CMK (cell line): ENCODE results near the gene DNAJC27.

ENCODE experiments used
- DNase-seq: peaks from one replicate; pipeline ENCODE4 v3.0.0-alpha.2; 2010; ENCODE audit warnings: low read depth

DNAJC27 gene

DNA sequence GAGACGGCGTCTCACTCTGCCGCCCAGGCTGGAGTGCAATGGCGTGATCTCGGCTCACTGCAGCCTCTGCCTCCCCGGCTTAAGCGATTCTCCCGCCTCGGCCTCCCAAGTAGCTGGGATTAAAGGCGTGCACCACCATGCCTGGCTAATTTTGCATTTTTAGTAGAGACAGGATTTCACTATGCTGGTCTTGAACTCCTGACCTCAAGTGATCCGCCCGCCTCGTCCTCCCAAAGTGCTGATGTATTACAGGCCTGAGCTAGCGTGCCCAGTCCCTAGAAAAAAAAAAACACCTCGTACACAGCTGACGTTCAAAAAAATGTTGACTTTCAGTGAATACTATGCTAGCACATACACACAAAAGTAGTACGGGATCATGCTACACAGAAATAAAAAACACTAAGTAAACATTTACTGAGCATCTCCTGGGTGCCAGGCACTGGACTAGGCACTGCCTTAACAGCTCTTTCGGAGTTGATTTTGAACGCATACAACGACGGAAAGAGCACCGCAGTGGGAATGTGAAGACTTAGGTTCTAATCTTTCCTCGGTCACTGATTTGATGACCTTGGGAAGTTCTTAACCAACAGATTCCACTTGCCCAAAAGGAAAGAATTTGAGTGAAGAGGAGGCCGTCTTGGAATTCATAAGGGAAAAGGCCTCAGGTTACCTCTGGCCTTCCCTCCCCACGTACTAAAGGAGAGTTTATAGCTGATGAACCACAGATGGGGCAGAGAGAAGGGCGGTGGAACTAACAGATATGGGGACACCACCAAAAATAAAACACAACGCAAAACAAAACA, 1.1 kb downstream of the DNAJC27 start:
- DNase-seq, result no peak

DNA sequence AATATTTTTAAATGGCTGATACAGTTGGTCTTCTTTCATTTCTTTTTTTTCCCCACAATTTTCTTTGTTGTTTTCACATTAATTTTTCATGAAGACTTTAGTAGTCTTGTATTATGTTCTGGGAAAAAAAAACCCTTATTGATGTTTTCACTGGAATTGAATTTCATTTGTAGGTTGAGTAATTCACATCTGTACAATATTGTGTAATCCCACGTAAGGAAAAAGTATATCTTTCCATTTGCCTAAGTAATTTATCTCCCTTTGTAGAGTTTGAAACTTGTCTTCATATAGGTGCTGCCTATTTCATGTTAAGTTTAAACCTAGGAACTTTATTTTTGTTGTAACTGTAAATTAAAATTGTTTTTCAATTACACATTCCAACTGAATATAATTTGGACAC, 2.0 kb downstream of the DNAJC27 start:
- DNase-seq, result no peak

DNA sequence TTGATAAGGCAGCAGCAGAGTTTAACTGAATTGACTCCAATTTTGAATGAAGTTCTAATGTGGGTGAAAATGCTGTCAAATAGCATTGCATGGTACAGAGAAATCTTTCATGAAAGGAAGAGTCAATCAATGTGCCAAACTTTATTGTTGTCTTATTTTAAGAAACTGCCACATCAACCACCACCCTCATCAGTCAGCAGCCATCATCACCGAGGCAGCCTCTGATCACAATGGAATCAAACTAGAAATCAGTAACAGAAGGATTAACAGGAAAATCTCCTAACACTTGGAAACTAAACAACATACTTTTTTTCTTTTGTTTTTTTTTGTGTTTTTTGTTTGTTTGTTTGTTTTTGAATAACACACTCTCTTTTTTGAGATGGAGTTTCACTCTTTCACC, 9.9 kb downstream of the DNAJC27 start:
- no peak for DNase-seq

DNA sequence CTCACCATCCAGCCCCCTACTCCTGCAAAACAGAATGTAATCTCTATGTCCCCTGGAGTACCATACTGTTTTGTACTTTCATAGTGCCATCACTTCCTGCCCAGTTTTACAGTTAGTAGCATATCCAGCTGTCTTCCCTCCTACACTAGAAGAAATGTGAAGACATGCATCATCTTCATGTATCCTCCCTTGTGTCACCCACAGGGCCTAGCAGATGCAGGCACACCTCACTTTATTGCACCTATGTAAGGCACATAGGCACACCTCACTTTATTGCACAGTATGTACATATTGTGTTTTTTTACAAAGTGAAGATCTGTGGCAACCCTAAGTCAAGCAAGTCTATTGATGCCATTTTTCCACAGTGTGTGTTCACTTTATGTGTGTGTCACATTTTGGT, 12.0 kb downstream of the DNAJC27 start:
- no peak for DNase-seq

DNA sequence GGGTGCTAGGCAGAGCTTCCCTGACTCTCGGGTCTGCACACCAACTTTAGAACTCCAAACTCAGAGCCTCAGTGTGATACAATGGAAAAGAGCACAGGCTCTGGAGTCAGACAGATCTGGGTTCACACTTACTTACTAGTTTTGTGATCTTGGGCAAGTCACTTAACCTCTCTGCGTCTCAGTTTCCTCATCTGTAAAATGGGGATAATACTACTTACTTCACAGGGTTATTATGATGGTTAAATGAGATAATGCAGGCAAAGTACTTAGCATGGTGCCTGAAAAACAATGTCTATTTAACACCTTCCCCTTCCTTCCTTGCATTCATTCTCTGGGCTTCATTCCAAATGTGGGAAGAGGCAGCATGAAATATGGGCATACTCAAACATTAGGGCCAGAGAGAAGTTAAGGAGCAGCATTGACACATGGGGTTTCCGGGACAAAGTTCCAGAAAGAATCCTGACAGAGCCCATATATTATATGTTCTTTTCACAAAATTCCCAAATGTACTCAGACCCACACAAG, 13.3 kb downstream of the DNAJC27 start:
- DNase-seq, result no peak

DNA sequence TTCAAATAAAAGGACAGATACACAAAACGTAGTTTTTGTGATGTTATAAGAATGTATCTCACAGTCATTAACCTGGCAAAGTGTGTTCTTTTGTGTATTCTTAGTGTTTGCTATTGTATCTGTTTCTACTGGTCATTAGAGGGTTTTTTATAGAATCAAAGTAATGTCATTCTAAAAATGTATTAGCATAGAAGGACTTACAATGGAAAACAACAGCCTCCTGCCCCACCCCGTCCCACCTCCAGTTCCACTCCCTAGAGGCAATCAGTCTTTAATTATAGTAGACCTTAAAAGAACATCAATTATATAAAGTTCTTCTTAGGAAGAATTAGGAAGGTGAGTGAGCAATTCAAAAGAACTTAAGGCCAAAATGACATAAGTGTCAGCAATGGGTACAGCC, 13.8 kb downstream of the DNAJC27 start:
- DNase-seq, result no peak

DNA sequence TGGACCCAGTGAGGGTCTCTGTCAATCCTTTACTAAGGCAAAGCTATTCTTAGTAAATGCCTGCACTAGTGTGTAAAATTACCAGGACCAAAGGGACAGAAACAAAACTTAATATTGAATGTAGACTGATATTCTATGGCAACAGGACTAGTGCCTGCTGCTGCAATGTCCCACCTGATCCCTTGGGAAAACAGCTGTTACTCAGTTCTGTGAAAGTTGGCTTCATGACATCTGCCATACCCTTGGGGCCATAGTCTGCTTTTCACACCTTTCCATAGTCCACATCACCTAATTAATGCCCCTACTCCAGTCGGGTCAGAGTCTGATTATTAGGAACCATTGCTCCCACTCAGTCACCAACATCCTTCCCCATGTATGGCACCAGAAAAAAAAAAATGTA, 14.5 kb downstream of the DNAJC27 start:
- no peak for DNase-seq

DNA sequence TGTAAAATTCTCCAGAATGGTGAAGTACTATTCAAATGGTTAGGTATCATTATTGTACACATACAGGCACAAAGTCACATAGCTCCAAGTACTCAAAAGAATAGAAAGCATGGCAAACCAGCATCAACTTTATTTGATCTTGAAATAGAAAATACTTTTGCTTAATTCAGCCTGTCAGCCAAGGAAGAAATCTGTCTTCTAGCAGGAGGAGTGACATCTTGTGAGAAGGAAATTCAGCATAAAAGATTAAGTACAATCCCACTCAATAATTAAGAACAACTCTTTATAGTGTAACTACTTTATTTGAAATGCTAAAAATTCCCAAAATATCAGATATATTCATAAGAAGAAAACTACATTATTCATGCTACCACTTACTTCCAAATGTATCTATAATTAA, 15.8 kb downstream of the DNAJC27 start:
- no peak for DNase-seq

DNA sequence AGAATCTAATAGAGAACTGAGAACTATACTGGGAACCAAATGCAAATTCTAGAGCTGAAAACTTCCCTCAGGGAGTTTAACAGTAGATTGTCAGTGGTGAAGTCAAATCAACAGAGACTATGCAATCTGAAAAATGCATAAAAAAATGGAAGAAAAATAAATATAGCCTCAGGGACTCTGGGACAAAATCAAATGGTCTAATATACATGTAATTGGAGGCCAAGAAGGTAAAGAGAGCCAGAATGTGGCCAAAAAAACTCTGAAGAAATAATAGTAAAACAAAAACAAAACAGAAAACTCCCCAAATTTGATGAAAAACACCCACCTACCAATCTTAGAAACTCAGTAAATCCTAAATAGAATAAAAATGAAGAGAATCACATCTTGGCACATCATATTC, 16.5 kb downstream of the DNAJC27 start:
- DNase-seq, result no peak

DNA sequence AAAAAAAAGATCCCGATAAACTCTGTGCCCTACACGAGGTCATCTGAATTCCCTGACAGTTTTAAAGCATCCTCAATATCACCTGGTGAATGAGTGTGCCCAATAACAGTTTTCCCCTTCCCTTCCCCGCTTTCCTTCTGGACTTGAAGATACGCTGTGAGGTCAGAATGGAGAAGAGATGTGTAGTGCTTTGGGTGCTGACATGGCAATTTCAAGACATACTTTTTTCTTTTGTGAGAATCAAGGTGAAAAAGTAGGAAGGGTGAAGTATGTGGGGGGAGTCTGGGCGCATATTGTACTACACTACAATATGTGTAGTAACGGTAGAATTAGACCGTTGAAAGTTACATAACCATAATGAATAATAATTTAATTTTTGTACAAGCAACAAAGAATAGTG, 21.7 kb downstream of the DNAJC27 start:
- no peak for DNase-seq

DNA sequence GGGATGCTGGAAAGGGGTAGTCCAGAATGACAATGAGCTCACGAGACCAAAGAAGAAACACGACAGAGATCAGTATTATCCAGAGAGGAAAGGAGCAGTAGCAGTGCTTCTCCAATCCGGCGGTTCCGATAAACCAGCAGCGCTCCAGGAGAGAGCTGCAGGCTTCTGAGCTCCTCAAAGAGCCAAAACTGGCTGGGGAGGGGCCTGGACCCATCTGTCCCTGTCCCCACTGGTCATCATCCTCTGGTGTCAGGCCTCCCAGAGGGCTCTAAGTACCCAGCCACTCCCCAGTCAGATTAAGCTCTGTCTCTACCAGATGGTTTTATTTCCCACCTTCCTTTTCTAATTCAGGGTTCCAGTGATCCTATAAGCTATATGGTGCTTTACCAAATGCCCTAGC, 23.2 kb downstream of the DNAJC27 start:
- no peak for DNase-seq

DNA sequence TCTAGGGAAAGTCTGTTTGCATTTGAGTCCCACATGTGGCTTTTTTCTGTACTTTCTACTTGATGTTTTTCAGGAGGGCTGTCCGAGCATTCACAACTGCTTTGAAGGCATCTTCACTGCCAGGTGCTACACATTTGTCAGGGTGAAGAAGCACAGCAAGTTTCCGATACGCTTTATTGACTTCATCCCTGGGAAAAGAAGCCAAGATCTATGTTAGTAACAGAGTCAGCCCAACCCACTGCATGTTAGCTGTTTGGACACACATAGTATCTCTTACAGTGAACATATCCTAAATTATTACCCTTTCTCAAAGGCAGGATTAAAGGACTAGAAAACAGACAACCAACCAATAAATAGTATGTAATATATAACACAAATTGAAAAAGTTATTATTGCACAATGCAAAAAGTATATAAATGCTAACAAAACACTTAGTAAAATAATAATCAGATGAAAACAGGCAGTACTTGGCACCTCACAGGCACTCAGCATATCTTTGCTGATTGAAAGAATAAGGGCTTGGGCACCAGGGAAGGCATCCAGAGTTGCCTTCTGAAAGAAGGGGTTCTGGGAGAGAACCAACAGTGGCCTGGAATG, 24.1 kb downstream of the DNAJC27 start:
- DNase-seq, result no peak

DNA sequence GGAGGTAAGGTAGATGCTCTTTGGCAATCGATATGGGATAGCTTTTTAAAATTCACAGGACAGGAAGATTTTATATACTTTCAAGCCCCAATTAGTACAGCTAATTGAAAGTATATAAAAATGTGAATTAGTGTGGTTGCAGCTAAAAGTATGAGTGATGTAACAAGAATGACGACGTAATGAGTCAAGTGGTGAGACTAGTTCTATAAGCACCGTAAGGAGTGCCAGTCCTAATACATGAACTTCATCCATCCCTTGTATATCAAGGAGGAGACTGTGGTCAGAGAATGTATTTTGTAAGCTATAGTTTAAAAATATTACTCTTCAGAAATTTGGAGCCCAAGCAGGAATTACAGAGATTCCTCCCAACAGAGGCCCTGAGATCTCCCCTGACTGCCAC, 25.8 kb downstream of the DNAJC27 start:
- no peak for DNase-seq

DNA sequence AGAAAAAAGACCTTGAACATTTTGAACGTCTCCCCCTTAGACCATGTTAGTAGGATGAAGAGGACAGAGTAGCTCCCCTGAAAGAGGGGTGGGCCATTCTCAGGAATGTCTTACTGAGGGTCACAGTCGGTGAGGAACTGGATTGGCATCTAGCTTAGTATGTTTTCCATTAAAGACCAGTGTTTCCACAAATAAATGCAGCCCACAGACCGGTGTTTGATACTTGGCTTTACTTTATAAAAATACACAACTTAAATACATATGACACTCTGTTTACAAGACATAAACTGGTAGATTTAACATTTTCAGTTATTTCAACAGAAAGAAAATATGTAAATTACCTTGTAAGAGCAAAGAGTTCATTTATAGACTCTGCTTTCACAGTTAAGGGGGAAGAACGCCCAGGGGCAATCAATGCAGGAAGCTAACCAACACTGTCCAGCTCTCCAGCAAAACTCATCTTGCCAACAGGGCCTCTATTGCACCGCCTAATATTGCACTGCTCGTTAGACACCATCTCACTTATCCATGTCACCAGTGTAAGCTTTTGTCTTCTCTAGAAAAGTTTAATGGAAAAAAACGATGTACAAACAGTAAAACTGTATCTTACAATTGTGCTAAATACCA, 28.2 kb downstream of the DNAJC27 start:
- no peak for DNase-seq

DNA sequence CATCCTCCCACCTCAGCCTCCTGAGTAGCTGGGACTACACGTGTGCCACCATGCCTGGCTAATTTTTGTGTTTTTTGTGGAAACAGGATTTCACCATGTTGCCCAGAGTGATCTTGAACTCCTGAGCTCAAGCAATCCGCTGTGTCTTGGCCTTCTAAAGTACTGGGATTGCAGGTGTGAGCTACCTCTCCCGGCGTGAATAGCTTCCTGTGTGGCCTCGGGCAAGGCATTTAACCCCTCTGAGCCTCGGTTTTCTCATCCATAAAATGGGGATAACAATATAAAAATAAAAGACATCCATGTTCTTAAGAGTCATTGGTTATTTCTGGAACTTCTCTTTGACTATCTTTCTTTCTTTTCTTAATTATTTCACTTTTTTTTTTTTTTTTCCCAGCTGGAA, 32.4 kb downstream of the DNAJC27 start:
- no peak for DNase-seq

DNA sequence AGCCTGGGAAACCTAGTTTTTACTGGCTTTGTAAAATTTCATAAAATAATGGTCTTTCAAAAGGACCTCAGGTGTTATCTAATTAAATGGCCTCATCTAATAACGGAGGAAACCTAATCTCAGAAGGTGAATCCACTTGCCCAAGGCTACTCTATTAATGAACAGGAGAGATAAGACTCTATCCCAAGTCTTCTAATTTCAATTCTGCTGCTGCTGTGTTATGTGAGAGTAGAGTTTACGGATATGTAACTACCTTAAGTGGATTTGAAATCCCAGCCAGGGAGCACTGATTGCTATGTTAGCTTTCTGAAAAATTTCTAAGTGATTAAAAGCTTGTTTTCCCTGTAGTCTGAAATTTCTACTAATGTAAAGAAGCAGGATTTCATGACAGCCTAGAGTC, 34.5 kb downstream of the DNAJC27 start:
- no peak for DNase-seq

DNA sequence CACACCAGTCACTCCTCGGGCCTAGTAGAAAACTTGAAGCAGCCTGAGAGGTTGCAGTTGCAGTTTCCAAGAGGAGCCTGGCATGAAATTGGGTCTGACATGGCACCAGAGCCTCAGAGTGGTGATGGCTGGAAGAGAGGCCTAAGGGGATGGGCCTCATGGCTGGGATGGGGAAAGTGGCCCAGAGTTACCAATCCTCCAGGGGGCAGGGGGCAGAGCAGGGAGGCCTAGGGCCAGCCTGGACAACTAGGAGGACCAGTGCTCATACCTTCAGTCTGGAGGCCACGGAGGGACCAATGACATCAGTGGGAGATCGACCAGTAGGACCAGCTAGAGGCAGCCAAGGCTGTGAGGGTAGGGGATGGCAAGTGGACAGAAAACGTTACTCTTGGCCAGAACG, 36.6 kb downstream of the DNAJC27 start:
- no peak for DNase-seq

DNA sequence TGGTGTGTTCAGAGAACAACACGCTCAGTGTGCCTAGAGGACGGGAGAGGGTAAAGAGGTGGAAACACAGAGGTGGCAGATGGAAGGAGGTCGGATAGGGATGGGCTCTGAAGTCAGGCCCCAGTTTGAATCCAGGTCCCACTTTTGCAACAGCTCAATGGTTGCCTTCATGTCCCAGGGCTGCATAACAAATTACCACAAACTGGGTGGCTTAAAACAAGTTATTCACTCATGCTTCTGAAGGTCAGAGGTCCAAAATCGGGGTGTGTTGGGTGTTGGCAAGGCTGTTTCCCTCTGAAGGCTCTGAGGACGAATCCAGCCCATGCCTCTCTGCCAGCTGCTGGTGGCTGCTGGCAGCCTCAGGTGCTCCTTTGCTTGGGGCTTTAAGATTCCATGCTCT, 39.0 kb downstream of the DNAJC27 start:
- DNase-seq, result no peak

DNA sequence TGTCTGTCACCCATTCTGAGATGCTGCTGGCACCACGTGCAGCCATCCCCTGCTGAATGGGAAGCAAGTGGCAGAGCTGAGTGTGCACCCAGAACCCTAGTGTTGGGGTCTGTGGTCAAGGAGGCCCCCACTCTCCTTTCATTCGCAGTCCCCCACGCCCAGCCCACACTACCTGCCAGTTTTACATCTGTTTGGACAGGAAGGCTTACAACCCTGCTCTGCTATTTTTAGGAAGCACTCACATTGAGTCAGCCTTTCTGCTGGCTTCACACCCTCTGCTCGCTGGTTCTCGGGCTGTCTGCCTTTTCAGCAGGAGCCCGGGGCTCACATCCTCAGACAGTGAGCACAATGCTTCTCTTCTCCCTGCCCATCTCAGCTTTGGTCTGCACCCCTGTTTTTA, 41.0 kb downstream of the DNAJC27 start:
- DNase-seq, result no peak

DNA sequence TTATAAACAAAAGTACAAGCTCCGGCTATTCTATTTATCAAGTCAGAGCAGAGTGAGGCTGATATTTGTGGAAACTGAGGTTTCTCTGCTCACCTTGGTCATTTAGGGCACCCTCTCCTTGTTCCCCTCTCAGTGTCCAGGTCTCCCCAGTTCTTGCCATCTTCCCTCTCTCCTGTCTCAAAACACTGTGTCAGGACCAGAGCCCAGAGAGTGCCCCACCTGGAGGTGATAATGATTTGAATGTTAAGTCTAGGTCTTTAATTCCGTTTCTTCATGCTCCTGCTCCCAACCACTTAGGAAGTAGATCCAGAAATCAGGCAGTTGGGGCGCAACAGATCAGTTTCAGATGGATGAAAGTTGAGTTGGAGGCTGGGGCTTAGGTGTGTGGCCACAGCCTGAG, 42.5 kb downstream of the DNAJC27 start:
- DNase-seq, result no peak

DNA sequence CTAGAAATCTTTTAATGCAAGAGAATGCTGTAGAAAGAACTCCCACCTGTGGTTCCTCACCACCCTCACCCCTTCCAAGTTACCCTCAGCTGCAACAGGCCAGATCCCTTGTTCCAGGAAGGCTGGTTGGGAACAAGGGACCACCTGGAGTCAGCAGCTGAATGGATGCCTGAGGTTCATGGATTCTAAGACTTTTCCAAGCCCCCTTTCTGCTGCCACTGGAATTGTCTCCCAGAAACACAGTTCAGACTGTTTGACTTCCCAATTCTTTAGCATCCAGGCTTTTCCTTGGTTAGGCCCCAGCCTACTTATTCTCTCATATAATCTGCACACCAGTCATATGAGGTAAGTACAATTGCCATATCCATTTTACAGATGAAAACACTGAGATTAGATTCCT, 43.7 kb downstream of the DNAJC27 start:
- no peak for DNase-seq

DNA sequence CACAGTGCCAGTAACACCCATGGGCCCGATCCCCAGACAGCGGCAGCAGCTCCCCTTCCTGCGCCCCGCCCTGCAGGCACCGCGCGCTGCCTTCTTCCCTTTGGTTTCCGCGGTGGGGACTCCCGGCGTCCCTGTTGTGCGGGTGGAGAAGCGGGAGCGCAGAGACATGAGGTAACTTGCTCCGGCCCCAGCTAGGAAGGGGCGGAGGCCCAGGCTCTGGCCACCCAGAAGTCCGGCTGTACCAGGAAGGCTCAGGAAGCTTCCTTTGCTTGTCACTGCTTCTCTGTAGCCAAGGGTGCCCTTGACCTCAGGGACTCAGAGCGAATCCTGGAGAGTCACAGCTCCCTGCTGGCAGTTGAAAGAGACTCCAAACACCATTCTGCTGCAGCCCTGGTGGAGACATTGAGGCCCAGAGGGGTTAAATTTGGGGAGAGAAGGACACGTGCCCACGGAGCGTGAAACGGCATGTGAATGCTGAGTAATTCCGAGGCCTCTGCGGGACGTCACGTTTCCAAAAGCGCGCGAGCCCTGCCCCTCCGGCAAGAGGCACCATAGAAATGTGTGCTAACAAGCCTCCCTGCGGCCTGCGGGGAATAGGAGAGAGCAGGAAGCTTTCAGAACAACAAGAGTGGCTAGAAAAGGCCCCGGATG, 45.0 kb downstream of the DNAJC27 start:
- no peak for DNase-seq

DNA sequence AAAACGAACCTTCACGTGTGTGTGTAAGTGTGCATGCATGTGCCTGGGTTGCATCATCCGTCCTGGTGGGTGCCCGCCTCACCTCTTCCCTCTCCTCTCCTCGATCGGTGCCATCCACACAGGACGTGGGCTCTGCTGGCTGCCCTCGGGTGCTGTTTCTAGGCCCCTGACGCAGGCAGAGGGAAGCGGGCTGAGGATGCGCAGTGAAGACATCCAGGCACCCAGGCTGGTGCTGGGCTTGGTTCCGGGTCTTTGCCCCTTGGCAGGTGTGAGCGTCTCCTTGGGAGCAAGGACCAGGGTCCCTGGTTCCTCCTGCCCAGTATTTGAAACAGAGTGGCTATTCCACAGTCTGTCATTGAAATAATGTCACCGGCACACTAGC, 45.5 kb downstream of the DNAJC27 start:
- DNase-seq, result no peak
